GM23248 (cell line): Measurements from ENCODE around the gene DEFB112.

Experiments
- EZH2 ChIP-seq: fragments of 200-600 bp; sonication (generic); IDR thresholded peaks from 2 replicates; pipeline ENCODE4 v1.6.1; 2018; ENCODE audit warnings: antibody characterized with exemption, mild to moderate bottlenecking; ENCODE audit not compliant: insufficient read depth, poor library complexity, severe bottlenecking
- EZH2phosphoT487 ChIP-seq: fragments of 200-600 bp; sonication (generic); IDR thresholded peaks from 2 replicates; pipeline ENCODE4 v1.6.1; 2018; ENCODE audit warnings: antibody characterized with exemption, moderate library complexity, mild to moderate bottlenecking, low read depth; ENCODE audit not compliant: insufficient read depth

DNA sequence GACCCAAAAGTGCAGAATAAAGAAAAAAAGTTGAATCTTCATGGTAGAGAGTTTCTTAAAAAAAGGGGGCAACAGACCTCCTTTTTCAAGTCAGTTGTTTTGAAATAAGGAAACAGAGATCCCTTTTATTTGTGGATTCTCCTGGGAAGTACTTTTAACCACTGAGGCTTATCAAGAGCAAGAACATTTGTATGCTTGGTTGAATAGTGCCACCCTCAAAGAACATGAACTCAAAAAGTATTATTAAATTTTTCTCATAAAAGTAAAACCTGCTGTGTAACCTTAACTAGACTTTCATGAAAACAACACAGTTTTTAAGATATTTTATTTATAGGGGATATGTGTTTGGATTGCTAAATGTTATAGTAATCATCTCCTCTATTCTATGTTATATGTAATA is 27.8 kb downstream of the DEFB112 start, which contains the start of gene DEFB110:
- TF ChIP-seq EZH2 (no peak), EZH2phosphoT487 (no peak)
